Measurements from ENCODE around the gene PIK3R5. TPM values are rescaled to one million over a fixed set of nuclear protein-coding genes. Genes with fewer than 3 reads are reported as not detected.

The PIK3R5 gene
- polyA plus RNA-seq, 1 donor (not counting 4 experiments of a cell fraction or from before 2014, with no cell fraction given): not detected

- no peaks in the 10 kb centered on the region for H3K4me1 ChIP-seq (ENCODE audit: control insufficient read depth, extremely low read depth, insufficient read depth, low read length)
- no peaks in the 10 kb centered on the region for H3K79me2 ChIP-seq (ENCODE audit: control insufficient read depth, insufficient read depth, low read length)
- no peak overlapping the region for H2AFZ ChIP-seq (ENCODE audit: control insufficient read depth, low read length)
- no peaks in the 10 kb centered on the region for H3K9me3 ChIP-seq (ENCODE audit: control insufficient read depth, low read depth, low read length)
- H3K9ac ChIP-seq (ENCODE audit: control insufficient read depth, extremely low read depth, insufficient read depth, low read length): no peak overlapping the region
- no peaks in the 10 kb centered on the region for H3K36me3 ChIP-seq (ENCODE audit: control insufficient read depth in 2 of 2, extremely low read depth in 1 of 2, insufficient read depth in 2 of 2, low read length in 2 of 2)
- TF ChIP-seq EZH2 (IDR thresholded peaks at IDR 0.05; ENCODE audit: low read length): no peak
- TF ChIP-seq CTCF (optimal IDR thresholded peaks at IDR 0.05 in 1 of 3, IDR thresholded peaks at IDR 0.05 in 1 of 3, conservative IDR thresholded peaks at IDR 0.05 in 1 of 3; ENCODE audit: extremely low read depth in 1 of 3, insufficient read depth in 2 of 3, low read length in 3 of 3): no peak
- dilution Hi-C loops (cut with MboI; ENCODE audit: extremely low pct_ligation_motif_present, low sequenced_read_pairs): no loop called here
- H3K4me2 ChIP-seq (ENCODE audit: control insufficient read depth, extremely low read depth, insufficient read depth, low read depth, low read length): no peak overlapping the region
- no peak overlapping the region for H3K27ac ChIP-seq (ENCODE audit: control insufficient read depth, insufficient read depth, low read length)
- no peak for FAIRE-seq
- no peak overlapping the region for H3K4me3 ChIP-seq (ENCODE audit: control insufficient read depth in 2 of 3, extremely low read depth in 1 of 3, insufficient read depth in 2 of 3, low read depth in 1 of 3, low read length in 3 of 3)
- H4K20me1 ChIP-seq (ENCODE audit: control insufficient read depth, extremely low read depth, insufficient read depth, low read length): no peaks in the 10 kb centered on the region
- DNase-seq (ENCODE audit: low read depth, low spot score): no peak
- no peaks in the 10 kb centered on the region for H3K27me3 ChIP-seq (ENCODE audit: control insufficient read depth, extremely low read depth, insufficient read depth, low read length)
- H3K9me1 ChIP-seq (ENCODE audit: control insufficient read depth, extremely low read depth, insufficient read depth, low read length): no peaks in the 10 kb centered on the region
Observed at GRCh38 chr17:8939496-8940334, 25.8 kb downstream of the PIK3R5 start.

GRCh38 chr17:8938933-8939332 is 26.6 kb downstream of the PIK3R5 start:
- no peak overlapping the region for H3K4me2 ChIP-seq (ENCODE audit: control insufficient read depth, extremely low read depth, insufficient read depth, low read depth, low read length)
- no peak overlapping the region for H3K4me3 ChIP-seq (ENCODE audit: control insufficient read depth in 2 of 3, extremely low read depth in 1 of 3, insufficient read depth in 2 of 3, low read depth in 1 of 3, low read length in 3 of 3)
- no peak for FAIRE-seq
- no peaks in the 10 kb centered on the region for H3K4me1 ChIP-seq (ENCODE audit: control insufficient read depth, extremely low read depth, insufficient read depth, low read length)
- H3K36me3 ChIP-seq (ENCODE audit: control insufficient read depth in 2 of 2, extremely low read depth in 1 of 2, insufficient read depth in 2 of 2, low read length in 2 of 2): no peaks in the 10 kb centered on the region
- H4K20me1 ChIP-seq (ENCODE audit: control insufficient read depth, extremely low read depth, insufficient read depth, low read length): no peaks in the 10 kb centered on the region
- H3K27ac ChIP-seq (ENCODE audit: control insufficient read depth, insufficient read depth, low read length): no peak overlapping the region
- H3K9ac ChIP-seq (ENCODE audit: control insufficient read depth, extremely low read depth, insufficient read depth, low read length): no peak overlapping the region
- H3K79me2 ChIP-seq (ENCODE audit: control insufficient read depth, insufficient read depth, low read length): no peaks in the 10 kb centered on the region
- no peak overlapping the region for H2AFZ ChIP-seq (ENCODE audit: control insufficient read depth, low read length)
- H3K9me1 ChIP-seq (ENCODE audit: control insufficient read depth, extremely low read depth, insufficient read depth, low read length): no peaks in the 10 kb centered on the region
- H3K27me3 ChIP-seq (ENCODE audit: control insufficient read depth, extremely low read depth, insufficient read depth, low read length): no peaks in the 10 kb centered on the region
- dilution Hi-C loops (cut with MboI; ENCODE audit: extremely low pct_ligation_motif_present, low sequenced_read_pairs): no loop called here
- no peak for DNase-seq (ENCODE audit: low read depth, low spot score)
- no peaks in the 10 kb centered on the region for H3K9me3 ChIP-seq (ENCODE audit: control insufficient read depth, low read depth, low read length)
- TF ChIP-seq EZH2 (IDR thresholded peaks at IDR 0.05; ENCODE audit: low read length): no peak
- no peak for TF ChIP-seq CTCF (optimal IDR thresholded peaks at IDR 0.05 in 1 of 3, IDR thresholded peaks at IDR 0.05 in 1 of 3, conservative IDR thresholded peaks at IDR 0.05 in 1 of 3; ENCODE audit: extremely low read depth in 1 of 3, insufficient read depth in 2 of 3, low read length in 3 of 3)
